CD4-positive, alpha-beta T cell treated with Interleukin-4 for 1 hour (primary cell): Measurements from ENCODE around the gene RREB1.
A peak's percentile ranks its signal among the peaks of the same experiment; 100 is the strongest.

Experiments
- DNase-seq, 2 donors: peaks; one replicate each; pipeline ENCODE4 v3.0.0-alpha.2; 2020 to 2022

The RREB1 gene

GRCh38 chr6:7107578-7108195 lies at the start of gene RREB1:
TSS of gene RREB1 (plus strand) at chr6:7107961. CDS start at chr6:7181912, 73,951 bp downstream.
- DNase-seq = peak; percentile 57 to 65

DNA sequence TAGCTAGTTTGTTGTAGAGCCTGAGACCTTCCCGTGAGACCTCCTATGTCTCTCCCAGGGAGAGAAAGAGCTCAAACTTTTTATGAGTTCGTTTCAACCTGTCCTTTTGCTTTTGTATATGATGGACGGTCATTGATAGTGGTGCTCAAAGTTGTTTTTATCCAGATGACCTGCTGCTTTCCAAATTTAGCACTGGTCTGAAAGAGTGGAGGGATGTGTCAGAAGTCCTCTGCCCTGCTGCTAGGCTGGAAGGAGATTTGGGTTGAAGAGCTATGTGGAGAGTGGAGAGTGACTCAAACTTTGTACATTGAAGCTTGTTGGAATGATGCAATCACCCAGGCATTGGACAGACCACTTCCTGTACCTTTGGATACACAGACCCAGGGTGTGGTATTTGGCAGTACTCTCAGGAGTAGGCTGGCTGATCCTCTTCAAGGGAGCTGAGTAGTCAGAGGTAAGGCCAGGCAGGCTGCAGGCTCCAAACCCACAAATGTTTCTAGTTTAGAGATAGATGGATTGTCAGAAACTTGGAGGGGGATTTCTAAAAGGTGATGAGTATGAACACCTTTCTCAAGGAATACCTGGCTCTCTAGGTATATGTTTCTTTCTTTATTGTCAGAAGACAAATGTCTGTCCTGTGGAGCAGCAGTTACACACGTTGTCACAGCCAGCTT lies 49.4 kb upstream of the RREB1 start:
- no peak for DNase-seq

- no peak for DNase-seq
Measured at GRCh38 chr6:7060769-7061516, 46.8 kb upstream of the RREB1 start.

DNA sequence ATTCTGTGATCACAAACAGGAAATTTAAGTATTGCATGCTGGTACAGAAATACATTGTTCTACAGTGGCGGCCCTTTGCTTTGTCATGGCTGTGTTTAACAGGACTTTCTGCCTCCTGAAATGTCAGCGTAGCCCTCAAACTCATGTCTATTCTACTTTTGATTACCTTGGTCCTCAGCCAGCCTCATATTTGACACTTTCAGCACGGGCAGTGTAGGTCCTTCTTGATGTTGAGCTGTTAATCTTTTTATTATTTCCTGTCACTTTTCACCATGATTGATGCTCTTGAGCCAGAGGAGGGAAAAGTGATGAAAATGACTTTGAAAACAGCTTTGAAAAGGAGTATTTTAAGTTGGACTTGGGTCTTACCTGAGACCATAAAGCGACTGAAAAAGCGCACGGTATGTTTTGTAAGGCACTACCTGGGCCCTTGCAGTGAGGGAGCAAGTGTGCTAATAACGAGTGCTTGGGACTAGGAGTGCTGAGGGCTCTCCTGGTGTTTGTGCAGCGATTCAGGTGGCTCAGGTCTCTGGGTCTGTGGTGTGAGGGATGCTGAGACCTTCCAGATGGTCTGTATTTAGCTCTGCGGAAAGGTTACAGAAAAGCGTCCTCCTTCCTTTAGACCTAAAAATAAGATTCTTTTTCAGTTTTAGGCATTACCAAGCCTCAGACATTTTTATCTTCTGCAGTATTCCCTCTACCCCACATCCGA lies 45.2 kb upstream of the RREB1 start:
- no peak for DNase-seq

- no peak for DNase-seq
Measured at GRCh38 chr6:7067305-7067704, 40.5 kb upstream of the RREB1 start.

GRCh38 chr6:7071405-7071804 lies 36.4 kb upstream of the RREB1 start:
- no peak for DNase-seq

GRCh38 chr6:7073082-7073820 lies 34.5 kb upstream of the RREB1 start:
- no peak for DNase-seq

DNA sequence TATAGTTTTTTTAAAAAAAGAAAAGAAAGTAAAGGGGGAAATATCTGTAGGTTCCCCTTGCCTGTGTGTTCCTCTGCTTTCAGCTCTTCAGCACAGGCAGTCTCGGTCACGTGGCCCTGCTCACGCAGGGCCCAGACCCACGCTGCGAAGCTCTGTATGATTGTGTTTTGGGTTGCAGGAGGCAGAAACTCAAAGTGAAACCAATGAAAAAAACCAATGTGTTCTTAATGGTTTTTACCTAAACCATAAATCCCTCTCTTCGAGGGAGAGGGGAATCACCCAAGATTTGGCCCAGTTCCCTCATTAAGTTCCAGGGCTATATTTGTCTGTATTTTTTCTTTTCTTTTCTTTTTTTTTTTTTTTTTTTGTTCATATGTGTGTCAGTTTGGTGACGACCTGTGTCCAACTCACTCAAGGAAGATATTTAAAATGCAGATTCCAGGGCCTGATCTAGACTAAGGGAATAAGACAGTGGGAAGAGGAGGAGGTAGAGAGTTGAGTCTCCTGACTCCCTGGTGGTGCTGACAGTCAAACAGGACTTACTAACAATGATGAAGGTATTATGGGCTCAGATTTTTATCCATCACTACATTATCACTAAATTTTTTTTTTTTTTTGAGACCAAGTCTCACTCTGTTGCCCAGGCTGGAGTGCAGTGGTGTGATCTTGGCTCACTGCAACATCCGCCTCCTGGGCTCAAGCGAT lies 33.8 kb upstream of the RREB1 start:
- DNase-seq = peak; percentile 66 to 71

- no peak for DNase-seq
Measured at GRCh38 chr6:7074870-7075269, 32.9 kb upstream of the RREB1 start.

GRCh38 chr6:7075341-7076000 lies 32.3 kb upstream of the RREB1 start:
- no peak for DNase-seq

DNA sequence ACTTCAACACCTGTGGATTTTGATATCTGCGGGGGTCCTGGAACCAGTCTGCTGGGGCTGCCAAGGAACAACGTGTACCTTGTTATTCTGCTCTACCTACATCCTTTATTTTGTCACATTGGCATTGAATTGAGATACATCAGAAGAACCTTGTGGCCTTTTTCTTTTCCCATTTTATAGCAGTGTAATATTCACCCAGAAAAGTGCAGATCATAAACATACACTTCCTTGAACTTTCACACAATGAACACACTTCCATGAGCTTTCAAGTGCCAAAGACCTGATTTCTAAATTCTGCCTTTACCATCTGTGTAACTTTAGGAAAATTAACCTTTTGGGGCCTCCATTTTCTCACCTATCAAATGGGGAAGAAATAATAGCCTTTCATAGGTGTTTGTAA lies 29.9 kb upstream of the RREB1 start:
- DNase-seq = no peak

GRCh38 chr6:7078856-7079255 lies 28.9 kb upstream of the RREB1 start:
- DNase-seq = no peak

DNA sequence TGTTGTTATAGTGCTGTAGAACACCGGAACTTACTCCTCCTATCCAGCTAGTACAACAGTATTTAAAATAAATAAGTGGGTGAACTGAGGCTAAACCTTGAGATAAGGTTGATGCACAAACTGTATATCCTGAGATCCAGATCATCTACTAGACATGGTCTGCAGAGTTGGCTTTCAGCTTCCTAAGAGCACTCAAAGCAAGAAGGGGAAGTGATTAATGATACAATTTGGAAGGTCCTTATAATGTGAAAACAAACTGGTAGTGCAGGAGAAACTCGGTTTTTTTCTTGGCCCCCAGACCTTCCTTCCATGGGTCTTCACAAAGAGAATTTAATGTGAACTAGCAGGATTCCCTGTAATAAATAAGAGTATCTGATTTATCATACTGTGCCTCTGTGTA lies 27.4 kb upstream of the RREB1 start:
- DNase-seq = no peak

DNA sequence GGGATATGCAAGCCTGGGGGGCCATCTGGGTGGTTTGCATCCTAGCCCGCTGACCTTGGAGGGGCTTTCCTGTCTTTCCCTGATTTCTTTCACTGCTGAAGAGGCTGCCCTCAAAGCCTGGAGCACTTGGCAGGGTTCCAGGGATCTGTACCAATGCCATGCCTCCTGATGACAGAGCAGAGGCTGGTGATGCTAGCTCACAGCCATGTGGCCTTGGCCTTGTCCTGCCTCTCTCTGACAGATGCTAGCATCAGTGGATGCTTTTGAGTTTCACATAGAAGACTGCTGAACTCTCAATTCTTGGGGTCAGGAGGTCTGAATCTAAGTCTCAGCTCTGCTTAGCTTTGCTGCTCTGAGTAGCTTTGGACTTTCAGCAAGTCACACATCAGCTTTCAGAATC lies 21.9 kb upstream of the RREB1 start:
- DNase-seq = peak in 1 of 2 donors; percentile 6

DNA sequence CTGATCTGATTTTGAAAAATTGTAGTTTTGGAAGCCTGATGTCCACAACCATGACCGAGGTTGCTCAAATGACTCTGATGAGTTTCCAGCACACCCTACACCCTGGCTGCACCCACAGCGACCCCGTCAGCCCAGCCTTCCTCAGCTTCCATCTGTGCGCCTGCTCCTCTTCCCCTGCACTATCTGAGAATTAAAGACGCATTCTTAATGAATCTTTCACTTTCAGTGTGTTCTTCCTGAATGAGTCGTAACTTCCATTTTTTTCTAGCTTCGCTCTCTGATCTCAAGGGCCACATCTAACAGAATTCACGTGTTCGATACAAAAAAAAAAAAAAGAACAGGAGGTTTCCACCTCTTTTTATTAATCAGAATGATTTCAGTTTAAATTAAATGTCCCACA lies 21.3 kb upstream of the RREB1 start:
- peak; percentile 42 to 56 for DNase-seq

DNA sequence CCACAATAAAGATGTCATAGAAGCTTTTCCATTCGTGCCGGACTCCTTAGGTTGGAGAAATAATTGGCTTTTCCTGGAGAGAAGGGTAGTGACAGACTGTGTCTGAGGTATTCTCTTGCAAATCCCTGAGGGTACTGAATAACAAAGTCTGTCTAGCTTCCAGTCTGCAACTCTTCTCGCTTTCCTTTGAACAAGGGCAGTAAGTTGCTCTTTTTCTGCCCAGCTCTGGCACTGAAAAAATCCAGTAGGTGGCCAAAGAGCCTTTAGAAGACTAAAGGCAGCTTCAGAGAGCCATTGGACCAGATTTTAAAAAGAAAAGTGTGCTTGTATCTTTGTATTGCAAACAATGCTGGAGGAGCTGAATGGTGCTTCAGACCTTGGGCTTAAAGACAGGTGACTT lies 20.7 kb upstream of the RREB1 start:
- DNase-seq = no peak

- peak in 1 of 2 donors; percentile 26 for DNase-seq
Measured at GRCh38 chr6:7087491-7087979, 20.2 kb upstream of the RREB1 start.

DNA sequence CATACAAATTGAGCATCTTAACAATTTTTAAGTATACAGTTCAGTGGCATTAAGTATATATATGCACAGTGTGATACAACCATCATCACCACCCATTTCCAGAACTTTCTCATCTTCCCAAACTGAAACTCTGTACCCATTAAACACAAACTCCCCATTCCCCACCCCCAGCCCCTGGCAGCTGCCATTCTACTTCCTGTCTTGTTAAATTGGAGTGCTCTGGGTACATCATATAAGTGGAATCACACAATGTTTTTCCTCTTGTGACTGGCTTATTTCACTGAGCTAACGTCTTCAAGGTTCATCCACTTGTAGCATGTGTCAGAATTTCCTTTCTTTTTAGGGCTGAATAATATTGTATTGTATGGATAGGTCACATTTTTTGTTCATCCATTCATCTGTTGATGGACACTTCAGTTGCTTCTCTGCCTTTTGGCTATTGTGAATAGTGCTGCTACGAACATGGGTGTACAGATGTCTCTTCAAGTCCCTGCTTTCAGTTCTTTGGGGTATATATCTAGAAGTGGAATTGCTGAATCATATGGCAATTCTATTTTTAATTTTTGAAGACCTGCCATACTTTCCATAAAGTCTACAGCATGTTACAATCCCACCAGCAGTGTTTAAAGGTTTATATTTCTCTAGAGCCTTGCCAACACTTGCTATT lies 19.6 kb upstream of the RREB1 start:
- DNase-seq = peak in 1 of 2 donors; percentile 11

- no peak for DNase-seq
Measured at GRCh38 chr6:7098993-7099392, 8.8 kb upstream of the RREB1 start.

DNA sequence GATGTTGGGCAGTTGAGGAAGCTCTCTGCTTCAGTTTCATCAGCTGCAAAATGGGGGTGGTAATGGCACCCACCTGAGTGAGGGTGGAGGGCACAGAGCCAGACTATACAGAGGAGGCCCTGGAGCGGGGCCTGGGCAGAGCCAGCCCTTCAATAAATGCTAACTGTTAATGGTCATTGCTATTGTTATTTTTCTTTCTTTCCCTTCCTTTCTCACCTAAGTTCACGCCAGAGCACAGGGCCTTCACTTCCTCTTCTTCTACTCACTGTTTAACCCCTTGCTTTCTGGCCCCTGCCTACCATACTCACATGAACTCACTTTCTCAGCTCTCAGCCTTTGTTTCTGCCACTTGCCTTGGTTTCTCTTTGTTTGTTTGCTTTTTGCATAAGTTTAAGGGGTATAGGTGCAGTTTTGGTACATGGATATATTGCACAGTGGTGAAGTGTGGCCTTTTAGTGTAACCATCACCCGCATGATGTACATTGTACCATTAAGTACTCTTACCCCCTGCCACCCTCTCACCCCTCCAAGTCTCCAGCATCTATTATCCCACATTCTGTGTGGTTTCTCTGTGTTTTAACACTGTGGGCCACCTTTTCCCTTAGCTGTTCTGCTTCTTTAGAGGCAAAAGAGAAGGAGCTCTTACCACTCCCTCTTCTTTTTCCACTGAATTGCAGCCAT lies 7.5 kb upstream of the RREB1 start:
- DNase-seq = no peak
